NCI-H748 treated with DMSO at 0.1 percent for 48 hours (cell line): ENCODE measurements around the gene PYGB.

Experiments used
- DNase-seq: peaks from one replicate; lab custom pipeline; 2025; lab: John Stamatoyannopoulos, UW

The PYGB gene

GRCh38 chr20:25247956-25248785 lies at the start of gene PYGB:
TSS of gene PYGB (plus strand) at chr20:25248085. CDS start at chr20:25248179, 94 bp downstream.
- peak; percentile 71 for DNase-seq

- DNase-seq = no peak
Measured at GRCh38 chr20:25198663-25199383, 49.1 kb upstream of the PYGB start.

- DNase-seq = no peak
Measured at GRCh38 chr20:25199473-25200260, 48.2 kb upstream of the PYGB start.

- DNase-seq = no peak
Measured at GRCh38 chr20:25203089-25203488, 44.8 kb upstream of the PYGB start.

GRCh38 chr20:25203871-25204320 lies 44.0 kb upstream of the PYGB start:
- no peak for DNase-seq

- DNase-seq = no peak
Measured at GRCh38 chr20:25204550-25205276, 43.2 kb upstream of the PYGB start.

- no peak for DNase-seq
Measured at GRCh38 chr20:25205277-25206062, 42.4 kb upstream of the PYGB start.

- no peak for DNase-seq
Measured at GRCh38 chr20:25206063-25206403, 41.9 kb upstream of the PYGB start.

GRCh38 chr20:25206548-25206947 lies 41.3 kb upstream of the PYGB start:
- DNase-seq = no peak

GRCh38 chr20:25207149-25207959 lies 40.5 kb upstream of the PYGB start:
- no peak for DNase-seq

- no peak for DNase-seq
Measured at GRCh38 chr20:25207960-25208534, 39.8 kb upstream of the PYGB start.

- no peak for DNase-seq
Measured at GRCh38 chr20:25209400-25209799, 38.5 kb upstream of the PYGB start.

GRCh38 chr20:25209911-25210310 lies 38.0 kb upstream of the PYGB start:
- no peak for DNase-seq

GRCh38 chr20:25211273-25211672 lies 36.6 kb upstream of the PYGB start:
- no peak for DNase-seq

- no peak for DNase-seq
Measured at GRCh38 chr20:25212242-25212641, 35.6 kb upstream of the PYGB start.

GRCh38 chr20:25213566-25214425 lies 34.1 kb upstream of the PYGB start:
- no peak for DNase-seq

GRCh38 chr20:25214426-25214790 lies 33.5 kb upstream of the PYGB start:
- DNase-seq = no peak

- no peak for DNase-seq
Measured at GRCh38 chr20:25214819-25215218, 33.1 kb upstream of the PYGB start.

- DNase-seq = no peak
Measured at GRCh38 chr20:25215521-25215920, 32.4 kb upstream of the PYGB start.
